Stimulated activated naive CD8-positive, alpha-beta T cell treated with anti-CD3 and anti-CD28 coated beads, Interleukin-15, Interleukin-2, amounts not matched to agents 100 ng/mL and 50 ng/mL, for 24 hours (primary cell): ENCODE results near the gene CLIP1.

Experiments used
- H3K27ac Mint-ChIP-seq: one replicate; pipeline ENCODE4 v1.8.0; 2021; ENCODE audit warnings: mild to moderate bottlenecking, mixed read lengths
- H3K27me3 Mint-ChIP-seq: one replicate; pipeline ENCODE4 v1.8.0; 2021; ENCODE audit warnings: mixed read lengths
- H3K36me3 Mint-ChIP-seq: one replicate; pipeline ENCODE4 v1.8.0; 2021; ENCODE audit warnings: low read depth, mixed read lengths
- H3K4me1 Mint-ChIP-seq: one replicate; pipeline ENCODE4 v1.8.0; 2021; ENCODE audit warnings: low read depth, mixed read lengths
- H3K4me3 Mint-ChIP-seq: one replicate; pipeline ENCODE4 v1.8.0; 2021; ENCODE audit warnings: mild to moderate bottlenecking, mixed read lengths
- H3K9me3 Mint-ChIP-seq: one replicate; pipeline ENCODE4 v1.8.0; 2021; ENCODE audit warnings: mixed read lengths

The CLIP1 gene

GRCh38 chr12:122333142-122334087 lies 89.1 kb downstream of the CLIP1 start:
- Mint-ChIP-seq H3K4me3 (no peak overlapping the region), H3K4me1 (peaks cover 10% of the 10 kb centered on the region), H3K27ac (no peak overlapping the region), H3K27me3 (no peaks in the 10 kb centered on the region), H3K36me3 (peaks cover 28% of the 10 kb centered on the region), H3K9me3 (no peaks in the 10 kb centered on the region)

GRCh38 chr12:122327494-122328385 lies 94.7 kb downstream of the CLIP1 start:
- Mint-ChIP-seq H3K9me3 (no peaks in the 10 kb centered on the region), H3K4me3 (no peak overlapping the region), H3K36me3 (peaks cover 38% of the 10 kb centered on the region), H3K27me3 (no peaks in the 10 kb centered on the region), H3K4me1 (peaks cover 7% of the 10 kb centered on the region), H3K27ac (no peak overlapping the region)

DNA sequence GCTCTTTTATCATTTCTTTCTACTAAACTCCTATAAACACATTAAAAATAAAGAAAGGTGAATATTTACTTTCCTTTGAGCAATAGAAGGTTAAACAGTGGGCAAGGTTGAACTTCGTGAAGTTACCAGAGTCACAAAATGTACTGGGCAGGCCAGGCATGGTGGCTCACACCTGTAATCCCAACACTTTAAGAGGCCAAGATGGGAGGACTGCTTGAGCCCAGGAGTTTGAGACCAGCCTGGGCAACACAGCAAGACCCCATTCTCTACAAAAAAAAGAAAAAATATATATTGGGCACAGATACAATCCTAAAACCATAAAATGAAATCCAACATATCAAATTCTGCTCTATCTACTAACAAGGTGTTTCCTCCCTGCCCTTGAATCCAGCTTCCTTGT lies 95.5 kb downstream of the CLIP1 start:
- peaks cover 41% of the 10 kb centered on the region for H3K36me3 Mint-ChIP-seq
- no peak overlapping the region for H3K4me3 Mint-ChIP-seq
- no peak overlapping the region for H3K27ac Mint-ChIP-seq

GRCh38 chr12:122326586-122326985 lies 95.9 kb downstream of the CLIP1 start:
- H3K4me3 Mint-ChIP-seq, result no peak overlapping the region
- peaks cover 41% of the 10 kb centered on the region for H3K36me3 Mint-ChIP-seq
- no peaks in the 10 kb centered on the region for H3K9me3 Mint-ChIP-seq
- peaks cover 7% of the 10 kb centered on the region for H3K4me1 Mint-ChIP-seq
- H3K27me3 Mint-ChIP-seq, result no peaks in the 10 kb centered on the region
- no peak overlapping the region for H3K27ac Mint-ChIP-seq

More for the DNA sequence above, 95.5 kb downstream of the CLIP1 start:
- Mint-ChIP-seq H3K27me3 (no peaks in the 10 kb centered on the region), H3K4me1 (peaks cover 7% of the 10 kb centered on the region), H3K9me3 (no peaks in the 10 kb centered on the region)

- Mint-ChIP-seq H3K4me3 (no peak overlapping the region), H3K27ac (no peak overlapping the region), H3K9me3 (no peaks in the 10 kb centered on the region), H3K27me3 (no peaks in the 10 kb centered on the region), H3K36me3 (peaks cover 40% of the 10 kb centered on the region), H3K4me1 (peaks cover 7% of the 10 kb centered on the region)
Measured at GRCh38 chr12:122323311-122324019, 99.0 kb downstream of the CLIP1 start.

DNA sequence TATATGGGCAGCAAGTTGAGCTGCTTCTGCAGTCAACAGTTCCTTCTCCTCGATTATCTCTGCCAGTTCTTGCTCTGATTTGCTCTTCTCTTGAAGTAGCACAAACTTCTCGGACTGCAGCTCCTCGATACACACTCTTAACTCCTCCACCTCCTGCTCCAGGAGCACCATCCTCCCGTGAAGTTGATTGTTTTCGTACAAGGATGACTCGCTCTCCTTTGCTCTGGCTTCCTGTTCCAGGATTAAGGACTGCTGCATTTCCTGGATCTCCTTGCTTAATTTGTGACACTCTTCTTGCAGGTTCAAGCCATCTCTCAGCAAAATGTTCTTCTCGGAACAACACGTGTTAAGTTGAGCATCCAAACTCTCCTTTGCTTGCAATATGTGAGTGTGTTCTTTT lies 100.0 kb downstream of the CLIP1 start:
- no peaks in the 10 kb centered on the region for H3K9me3 Mint-ChIP-seq
- no peak overlapping the region for H3K4me3 Mint-ChIP-seq
- peaks cover 7% of the 10 kb centered on the region for H3K4me1 Mint-ChIP-seq
- H3K36me3 Mint-ChIP-seq, result peaks cover 39% of the 10 kb centered on the region
- no peak overlapping the region for H3K27ac Mint-ChIP-seq
- H3K27me3 Mint-ChIP-seq, result no peaks in the 10 kb centered on the region

DNA sequence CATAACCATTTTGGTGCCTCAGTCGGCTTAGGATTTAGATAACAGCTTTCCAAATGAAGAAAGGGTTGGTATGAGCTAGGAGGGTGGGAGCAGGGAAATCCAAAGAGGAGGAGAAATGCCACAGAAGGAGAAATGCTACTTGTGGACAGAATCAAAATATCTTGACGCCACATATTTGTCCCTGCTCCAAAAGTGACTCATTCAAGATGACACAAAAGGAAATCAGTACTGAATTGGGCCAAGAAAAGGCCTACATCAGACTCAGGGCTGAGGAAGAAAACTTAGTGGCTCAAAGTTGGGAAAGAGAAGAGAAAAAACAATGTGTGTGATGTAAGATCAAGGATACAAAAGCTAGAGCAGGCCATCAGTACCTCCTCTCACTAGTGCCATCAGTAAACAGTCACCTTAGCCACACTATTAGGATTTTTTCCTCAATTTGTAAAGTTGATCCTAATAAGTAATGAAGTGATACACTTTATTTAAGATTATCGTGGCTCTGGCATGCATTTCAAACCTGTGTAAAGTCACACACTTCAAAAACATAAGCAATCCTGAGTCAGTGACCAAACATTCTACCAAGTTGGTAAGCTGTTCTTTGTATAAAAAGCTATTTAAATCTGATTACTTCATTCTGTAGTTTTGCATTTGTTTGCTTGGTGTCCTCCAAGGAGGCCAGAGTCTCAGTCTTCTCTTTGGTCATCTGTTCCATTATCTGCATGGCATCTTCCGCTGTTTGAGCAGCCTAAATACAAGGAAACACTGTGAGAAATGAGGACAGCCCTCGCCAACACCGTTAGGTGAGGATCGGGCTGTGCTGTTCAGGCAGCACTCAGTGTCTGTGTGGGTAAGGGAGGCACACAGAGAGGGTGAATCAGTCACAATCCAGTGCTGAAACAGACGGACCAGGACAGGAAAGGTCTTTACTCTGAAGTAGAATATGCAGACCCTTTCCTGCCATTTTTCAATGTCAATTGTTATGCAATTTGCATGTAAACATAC lies 103.6 kb downstream of the CLIP1 start:
- H3K9me3 Mint-ChIP-seq, result no peaks in the 10 kb centered on the region
- H3K27me3 Mint-ChIP-seq, result no peaks in the 10 kb centered on the region
- H3K36me3 Mint-ChIP-seq, result peaks cover 35% of the 10 kb centered on the region
- H3K27ac Mint-ChIP-seq, result no peak overlapping the region
- no peak overlapping the region for H3K4me3 Mint-ChIP-seq
- no peaks in the 10 kb centered on the region for H3K4me1 Mint-ChIP-seq

DNA sequence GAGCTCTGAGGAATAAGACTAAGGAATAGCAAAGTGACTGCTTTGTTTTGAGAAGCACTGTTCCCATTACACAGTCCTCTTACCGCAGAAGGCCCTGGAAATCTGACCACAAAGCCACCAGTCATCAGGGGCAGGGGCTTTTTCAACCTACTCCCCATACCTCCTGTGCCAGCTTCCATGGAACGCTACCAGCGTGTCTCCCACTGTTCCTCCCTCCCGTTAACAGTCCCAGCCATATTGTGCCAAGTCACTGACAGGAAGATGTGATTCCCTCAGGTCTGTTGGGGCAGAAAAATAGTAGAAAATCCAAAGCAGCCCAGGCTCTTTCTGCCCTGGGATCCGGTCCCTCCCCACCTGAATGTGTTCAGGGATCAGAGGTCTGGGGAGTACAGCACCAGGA lies 109.5 kb downstream of the CLIP1 start:
- Mint-ChIP-seq H3K27me3 (no peaks in the 10 kb centered on the region), H3K4me3 (no peak overlapping the region), H3K4me1 (no peaks in the 10 kb centered on the region), H3K9me3 (no peaks in the 10 kb centered on the region), H3K27ac (no peak overlapping the region), H3K36me3 (peaks cover 35% of the 10 kb centered on the region)

DNA sequence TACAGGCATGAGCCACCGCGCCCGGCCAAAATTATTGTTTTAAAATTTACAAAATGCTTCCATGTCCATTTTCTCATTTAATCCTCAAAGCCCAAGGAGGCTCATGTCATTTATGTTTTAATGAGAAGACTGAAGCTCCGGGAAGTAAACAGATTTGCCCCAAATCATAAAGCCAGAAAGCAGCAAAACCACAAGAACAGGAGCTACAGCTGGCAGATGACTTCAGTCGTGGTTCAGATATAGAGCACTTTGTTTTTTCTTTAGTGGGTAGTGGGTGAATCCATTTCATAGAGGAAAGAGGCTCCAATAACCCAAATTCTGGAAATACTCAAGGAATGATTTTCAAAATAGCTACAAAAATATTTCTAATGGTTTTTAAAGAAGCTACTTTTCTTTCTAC lies 110.8 kb downstream of the CLIP1 start:
- H3K4me3 Mint-ChIP-seq, result no peak overlapping the region

DNA sequence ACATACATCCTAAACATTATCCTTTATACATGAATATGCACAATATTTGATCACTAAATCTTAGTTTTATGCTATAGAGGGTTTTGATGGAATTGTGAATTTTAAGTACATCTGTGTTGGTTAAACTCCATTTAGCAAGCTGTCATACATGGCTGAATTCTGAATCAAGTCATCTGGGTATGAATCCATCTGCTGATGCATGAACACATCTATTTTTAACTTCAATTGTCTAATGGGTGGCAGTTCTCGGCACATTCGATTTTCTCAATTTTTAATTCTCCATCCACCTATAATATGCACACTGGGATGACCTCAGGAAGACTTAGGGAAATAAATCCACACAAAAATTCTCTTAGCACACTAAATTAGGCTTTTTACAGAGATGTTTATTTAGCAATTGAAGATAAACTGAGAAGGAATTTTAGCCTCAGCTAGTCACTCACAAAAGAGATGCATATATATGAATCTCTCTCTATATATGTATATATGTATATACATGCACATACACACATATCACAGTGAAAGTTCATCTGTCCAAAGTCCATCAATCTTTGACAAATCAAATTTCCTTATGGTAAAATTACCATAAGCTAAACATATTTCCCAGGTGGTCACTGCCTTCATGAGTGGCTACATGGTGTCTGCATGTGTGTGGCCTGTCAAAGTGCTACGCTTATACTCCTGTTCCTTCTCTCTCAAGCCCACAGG lies 111.7 kb downstream of the CLIP1 start:
- Mint-ChIP-seq H3K9me3 (no peaks in the 10 kb centered on the region), H3K36me3 (peaks cover 33% of the 10 kb centered on the region), H3K4me3 (no peak overlapping the region)

More for the DNA sequence above, 110.8 kb downstream of the CLIP1 start:
- no peaks in the 10 kb centered on the region for H3K27me3 Mint-ChIP-seq
- H3K4me1 Mint-ChIP-seq, result no peaks in the 10 kb centered on the region
- H3K9me3 Mint-ChIP-seq, result no peaks in the 10 kb centered on the region
- peaks cover 30% of the 10 kb centered on the region for H3K36me3 Mint-ChIP-seq
- H3K27ac Mint-ChIP-seq, result no peak overlapping the region

DNA sequence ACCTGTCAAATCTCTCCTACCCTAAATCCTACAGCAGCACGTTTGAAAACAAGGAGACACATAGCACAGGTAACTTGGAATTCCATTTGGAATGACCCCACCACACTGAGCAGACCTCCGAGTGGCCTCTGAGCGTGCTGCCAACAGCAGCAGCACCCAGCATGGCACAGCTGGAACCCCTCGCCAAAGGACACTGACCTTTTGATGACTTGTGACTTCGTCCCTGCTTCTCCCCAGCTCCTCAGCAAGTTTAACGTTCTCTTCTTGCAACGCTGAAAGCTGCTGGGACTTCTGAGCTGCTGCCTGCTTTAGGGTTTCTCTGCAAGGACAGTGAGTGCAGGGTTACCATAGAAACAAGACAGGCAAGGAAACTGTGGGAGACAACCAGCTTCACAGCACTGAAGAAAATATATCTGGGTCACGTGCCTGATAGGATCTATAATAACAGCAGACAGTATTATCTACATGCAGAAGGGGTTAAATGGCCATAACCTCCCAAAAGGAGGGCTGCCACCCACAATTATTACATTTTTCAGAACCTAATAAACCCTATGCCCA lies 112.8 kb downstream of the CLIP1 start:
- H3K27me3 Mint-ChIP-seq, result no peaks in the 10 kb centered on the region
- H3K36me3 Mint-ChIP-seq, result peaks cover 33% of the 10 kb centered on the region

More for the DNA sequence above, 111.7 kb downstream of the CLIP1 start:
- no peaks in the 10 kb centered on the region for H3K27me3 Mint-ChIP-seq
- H3K27ac Mint-ChIP-seq, result no peak overlapping the region
- H3K4me1 Mint-ChIP-seq, result no peaks in the 10 kb centered on the region

GRCh38 chr12:122308811-122309210 lies 113.7 kb downstream of the CLIP1 start:
- H3K4me3 Mint-ChIP-seq, result no peak overlapping the region
- no peaks in the 10 kb centered on the region for H3K9me3 Mint-ChIP-seq
- peaks cover 30% of the 10 kb centered on the region for H3K36me3 Mint-ChIP-seq
- no peaks in the 10 kb centered on the region for H3K27me3 Mint-ChIP-seq
- no peak overlapping the region for H3K27ac Mint-ChIP-seq
- H3K4me1 Mint-ChIP-seq, result no peaks in the 10 kb centered on the region

More for the DNA sequence above, 112.8 kb downstream of the CLIP1 start:
- H3K9me3 Mint-ChIP-seq, result no peaks in the 10 kb centered on the region
- no peaks in the 10 kb centered on the region for H3K4me1 Mint-ChIP-seq
- H3K4me3 Mint-ChIP-seq, result no peak overlapping the region
- H3K27ac Mint-ChIP-seq, result no peak overlapping the region

DNA sequence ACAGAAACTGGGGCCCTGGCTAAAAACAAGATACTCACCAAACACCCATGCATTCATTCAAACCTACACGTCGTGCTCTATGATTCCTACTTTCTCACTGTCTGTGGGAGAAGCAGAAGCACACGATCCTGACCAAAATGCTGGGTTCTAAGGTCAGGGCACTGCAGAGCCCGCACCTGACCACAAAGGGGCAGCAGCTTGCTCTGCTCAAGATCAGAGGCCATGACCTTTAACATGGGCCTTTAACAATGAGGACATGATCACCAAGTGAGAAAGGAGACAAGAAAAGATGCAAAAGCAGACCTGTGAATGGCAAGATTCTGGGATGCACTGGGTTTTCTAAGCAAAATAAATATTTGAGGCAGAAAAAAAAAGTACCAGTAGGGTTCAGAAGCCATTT lies 116.1 kb downstream of the CLIP1 start:
- no peaks in the 10 kb centered on the region for H3K27me3 Mint-ChIP-seq
- no peaks in the 10 kb centered on the region for H3K4me1 Mint-ChIP-seq
- no peaks in the 10 kb centered on the region for H3K9me3 Mint-ChIP-seq
- no peak overlapping the region for H3K4me3 Mint-ChIP-seq
- H3K27ac Mint-ChIP-seq, result no peak overlapping the region
- peaks cover 29% of the 10 kb centered on the region for H3K36me3 Mint-ChIP-seq
